HG03575 (cell line): Measurements from ENCODE around the gene KDM2B.

Source experiments
- ATAC-seq: cut with Tn5 transposase; IDR thresholded peaks from one replicate; pipeline ENCODE4 v1.9.1; 2021; ENCODE audit not compliant: unreplicated experiment, insufficient number of reproducible peaks, low FRiP score; ENCODE audit errors: extremely low read depth

The KDM2B gene

GRCh38 chr12:121580959-121581685, at the start of gene KDM2B:
Gene KDM2B (minus strand): TSS chr12:121581023. CDS start chr12:121580911, 112 bp downstream.
- ATAC-seq: no peak

GRCh38 chr12:121628536-121628935, 47.7 kb upstream of the KDM2B start:
- no peak for ATAC-seq

- ATAC-seq: no peak
Observed at GRCh38 chr12:121628037-121628436, 47.2 kb upstream of the KDM2B start.

- ATAC-seq: no peak
Observed at GRCh38 chr12:121626853-121627640, 46.2 kb upstream of the KDM2B start.

GRCh38 chr12:121626087-121626852, 45.4 kb upstream of the KDM2B start, which contains the start of gene ORAI1:
Gene ORAI1 (plus strand): TSS chr12:121626530.
- ATAC-seq: no peak

- no peak for ATAC-seq
Observed at GRCh38 chr12:121620333-121620891, 39.6 kb upstream of the KDM2B start.

GRCh38 chr12:121618659-121619233, 37.9 kb upstream of the KDM2B start:
- ATAC-seq: no peak

GRCh38 chr12:121614872-121615467, 34.1 kb upstream of the KDM2B start:
- ATAC-seq: no peak

GRCh38 chr12:121613462-121613861, 32.6 kb upstream of the KDM2B start:
- ATAC-seq: no peak

GRCh38 chr12:121611306-121611705, 30.5 kb upstream of the KDM2B start:
- ATAC-seq: no peak

- ATAC-seq: no peak
Observed at GRCh38 chr12:121610239-121611149, 29.7 kb upstream of the KDM2B start.

GRCh38 chr12:121608301-121608700, 27.5 kb upstream of the KDM2B start:
- ATAC-seq: no peak

- ATAC-seq: no peak
Observed at GRCh38 chr12:121603581-121603980, 22.8 kb upstream of the KDM2B start.

GRCh38 chr12:121602766-121603165, 21.9 kb upstream of the KDM2B start:
- ATAC-seq: no peak

- no peak for ATAC-seq
Observed at GRCh38 chr12:121600702-121601336, 20.0 kb upstream of the KDM2B start.

GRCh38 chr12:121596526-121596925, 15.7 kb upstream of the KDM2B start:
- no peak for ATAC-seq

GRCh38 chr12:121595520-121595919, 14.7 kb upstream of the KDM2B start:
- ATAC-seq: no peak
